IPS-11a (cell line): ENCODE results near the gene BBS9.
"Not testable (repeated sequence)": the region's sequence is repeated elsewhere in the genome, so short reads cannot be mapped to it uniquely, and the experiment has no call there.

ENCODE experiments used
- H3K4me3 ChIP-seq: one replicate; pipeline ENCODE4 v1.5.1; 2013; ENCODE audit warnings: low read depth, low read length, control low read depth

BBS9 gene

GRCh38 chr7:33485747-33486493, 356.6 kb downstream of the BBS9 start:
- H3K4me3 ChIP-seq = no peak overlapping the region

GRCh38 chr7:33486633-33487032, 357.3 kb downstream of the BBS9 start:
- no peak overlapping the region for H3K4me3 ChIP-seq

- no peak overlapping the region for H3K4me3 ChIP-seq
These were observed 358.8 kb downstream of the BBS9 start for GRCh38 chr7:33487998-33488682.

- H3K4me3 ChIP-seq = no peak overlapping the region
These were observed 365.1 kb downstream of the BBS9 start for GRCh38 chr7:33494474-33494873.

- no peak overlapping the region for H3K4me3 ChIP-seq
These were observed 365.8 kb downstream of the BBS9 start for GRCh38 chr7:33495207-33495606.

GRCh38 chr7:33497051-33497450, 367.7 kb downstream of the BBS9 start:
- no peak overlapping the region for H3K4me3 ChIP-seq

GRCh38 chr7:33500703-33501701, 371.6 kb downstream of the BBS9 start:
- no peak overlapping the region for H3K4me3 ChIP-seq

- no peak overlapping the region for H3K4me3 ChIP-seq
These were observed 373.6 kb downstream of the BBS9 start for GRCh38 chr7:33503014-33503413.

- H3K4me3 ChIP-seq = no peak overlapping the region
These were observed 374.4 kb downstream of the BBS9 start for GRCh38 chr7:33503736-33504135.

GRCh38 chr7:33504266-33504665, 374.9 kb downstream of the BBS9 start:
- H3K4me3 ChIP-seq = no peak overlapping the region

GRCh38 chr7:33509206-33509605, 379.8 kb downstream of the BBS9 start:
- H3K4me3 ChIP-seq = no peak overlapping the region

- no peak overlapping the region for H3K4me3 ChIP-seq
These were observed 382.4 kb downstream of the BBS9 start for GRCh38 chr7:33511778-33512177.

GRCh38 chr7:33516568-33516967, 387.2 kb downstream of the BBS9 start:
- no peak overlapping the region for H3K4me3 ChIP-seq

- no peak overlapping the region for H3K4me3 ChIP-seq
These were observed 387.8 kb downstream of the BBS9 start for GRCh38 chr7:33517191-33517590.

- not testable (repeated sequence) for H3K4me3 ChIP-seq
These were observed 397.6 kb downstream of the BBS9 start for GRCh38 chr7:33527008-33527407.

GRCh38 chr7:33527613-33528012, 398.2 kb downstream of the BBS9 start:
- H3K4me3 ChIP-seq = not testable (repeated sequence)

GRCh38 chr7:33529070-33529469, 399.7 kb downstream of the BBS9 start:
- H3K4me3 ChIP-seq = no peak overlapping the region

GRCh38 chr7:33530664-33531063, 401.3 kb downstream of the BBS9 start:
- no peak overlapping the region for H3K4me3 ChIP-seq

- no peak overlapping the region for H3K4me3 ChIP-seq
These were observed 402.5 kb downstream of the BBS9 start for GRCh38 chr7:33531888-33532287.

GRCh38 chr7:33534833-33535232, 405.5 kb downstream of the BBS9 start:
- H3K4me3 ChIP-seq = no peak overlapping the region

GRCh38 chr7:33535989-33536388, 406.6 kb downstream of the BBS9 start:
- no peak overlapping the region for H3K4me3 ChIP-seq
